H1 (cell line): Measurements from ENCODE around the gene TBX3. TPM values are rescaled to one million over a fixed set of nuclear protein-coding genes. Genes with fewer than 3 reads are reported as not detected.
A peak's percentile ranks its signal among the peaks of the same experiment; 100 is the strongest.

ENCODE experiments used
- CTCF ChIA-PET: fragments of 300-600 bp; sonication (Branson Sonifier 250); formaldehyde crosslinking; loops from one replicate; lab custom pipeline; 2021; ENCODE audit not compliant: partially characterized antibody; lab: Charles Lee
- POLR2A ChIA-PET: fragments of 300-600 bp; sonication (Branson Sonifier 250); formaldehyde crosslinking; loops from one replicate; lab custom pipeline; 2021; ENCODE audit warnings: inconsistent platforms; ENCODE audit not compliant: partially characterized antibody; lab: Charles Lee
- DNase-seq, 2 experiments: peaks; one replicate each; pipeline versions ENCODE4 v3.0.0 to v3.0.0-alpha.2; 2010 to 2022; ENCODE audit warnings: low spot score in 2 of 2, low read depth in 1 of 2, mixed read lengths in 1 of 2
- FAIRE-seq: peaks from 2 replicates; lab custom pipeline; 2011; peaks lifted over from hg19 to GRCh38; lab: Jason Lieb, UNC
- H2AFZ ChIP-seq: 2 replicates; pipeline ENCODE4 v1.8.1; 2012; ENCODE audit warnings: low read length, inconsistent platforms
- H2AK5ac ChIP-seq: 2 replicates; pipeline ENCODE4 v1.6.1; 2013; ENCODE audit warnings: low read depth, low read length
- H2BK120ac ChIP-seq: replicated peaks from 2 replicates; pipeline ENCODE3; 2013; ENCODE audit warnings: low read depth, low read length, inconsistent platforms
- H2BK12ac ChIP-seq: 2 replicates; pipeline ENCODE4 v1.6.1; 2013; ENCODE audit warnings: low read depth, low read length
- H2BK15ac ChIP-seq: 2 replicates; pipeline ENCODE4 v1.6.1; 2013; ENCODE audit warnings: low read length
- H2BK20ac ChIP-seq: 2 replicates; pipeline ENCODE4 v1.6.1; 2013; ENCODE audit warnings: low read length
- H2BK5ac ChIP-seq: 2 replicates; pipeline ENCODE4 v1.6.1; 2013; ENCODE audit warnings: low read depth, low read length
- H3K14ac ChIP-seq: 2 replicates; pipeline ENCODE4 v1.6.1; 2013; ENCODE audit warnings: inconsistent platforms; ENCODE audit not compliant: insufficient read length
- H3K18ac ChIP-seq: 2 replicates; pipeline ENCODE4 v1.6.1; 2013; ENCODE audit warnings: low read length; ENCODE audit errors: extremely low read depth
- H3K23ac ChIP-seq: 2 replicates; pipeline ENCODE4 v1.6.1; 2013; ENCODE audit warnings: inconsistent platforms; ENCODE audit not compliant: insufficient read length
- H3K23me2 ChIP-seq: 2 replicates; pipeline ENCODE4 v1.6.1; 2013; ENCODE audit warnings: low read depth, low read length
- H3K27ac ChIP-seq: 2 replicates; pipeline ENCODE4 v1.6.1; 2011; ENCODE audit warnings: low read depth, low read length, inconsistent platforms
- H3K27me3 ChIP-seq, 4 experiments: replicated peaks in 1 of 4; 1 replicate in 1 of 4; 2 replicates in 3 of 4; pipeline versions ENCODE4 v1.6.1 to v1.8.1; 2011 to 2013; ENCODE audit warnings: low read length in 3 of 4, mild to moderate bottlenecking in 3 of 4, inconsistent platforms in 2 of 4, mixed read lengths in 2 of 4, moderate library complexity in 1 of 4; ENCODE audit not compliant: control insufficient read depth in 3 of 4, insufficient read depth in 3 of 4; ENCODE audit errors: extremely low read depth in 1 of 4
- H3K36me3 ChIP-seq, 4 experiments: 2 replicates each; pipeline versions ENCODE4 v1.6.1 to v1.8.1; 2011 to 2013; ENCODE audit warnings: mild to moderate bottlenecking in 4 of 4, low read length in 3 of 4, moderate library complexity in 2 of 4, control low read depth in 1 of 4, inconsistent platforms in 1 of 4; ENCODE audit not compliant: insufficient read depth in 4 of 4, control insufficient read depth in 2 of 4
- H3K4ac ChIP-seq: replicated peaks from 2 replicates; pipeline ENCODE3; 2013; ENCODE audit warnings: low read length, low read depth, mixed read lengths, inconsistent platforms; ENCODE audit not compliant: insufficient read length
- H3K4me1 ChIP-seq, 4 experiments: replicated peaks in 1 of 4; 1 replicate in 1 of 4; 2 replicates in 3 of 4; pipeline versions ENCODE4 v1.6.1 to v1.8.1; 2011 to 2013; ENCODE audit warnings: low read length in 3 of 4, inconsistent platforms in 2 of 4, mixed read lengths in 1 of 4; ENCODE audit not compliant: insufficient read depth in 4 of 4, control insufficient read depth in 3 of 4
- H3K4me2 ChIP-seq, 2 experiments: 2 replicates each; pipeline versions ENCODE4 v1.6.1 to v1.8.1; 2011 to 2013; ENCODE audit warnings: low read depth in 2 of 2, low read length in 2 of 2, control low read depth in 1 of 2, inconsistent platforms in 1 of 2, mild to moderate bottlenecking in 1 of 2; ENCODE audit not compliant: insufficient read depth in 1 of 2
- H3K4me3 ChIP-seq, 4 experiments: fragments of 200-600, 300-600 bp in 1 of 4; sonication (generic), shearing (Covaris generic), sonication (Bioruptor Twin) in 1 of 4; 2 replicates each; pipeline versions ENCODE4 v1.5.1 to v1.8.1; 2011 to 2016; ENCODE audit warnings: low read length in 4 of 4, low read depth in 3 of 4, control low read depth in 2 of 4, inconsistent platforms in 2 of 4, mild to moderate bottlenecking in 2 of 4, mixed read lengths in 1 of 4, moderate library complexity in 1 of 4; ENCODE audit not compliant: insufficient read depth in 2 of 4; ENCODE audit errors: extremely low read depth in 1 of 4
- H3K56ac ChIP-seq: replicated peaks from 2 replicates; pipeline ENCODE3; 2013; ENCODE audit warnings: low read depth, mild to moderate bottlenecking, mixed read lengths, low read length, inconsistent platforms; ENCODE audit not compliant: insufficient read length
- H3K79me1 ChIP-seq: 2 replicates; pipeline ENCODE4 v1.6.1; 2013; ENCODE audit warnings: low read depth, low read length, control low read depth
- H3K79me2 ChIP-seq, 2 experiments: 2 replicates each; pipeline versions ENCODE4 v1.6.1 to v1.8.1; 2012 to 2013; ENCODE audit warnings: low read length in 2 of 2, mild to moderate bottlenecking in 2 of 2, inconsistent platforms in 1 of 2; ENCODE audit not compliant: insufficient read depth in 2 of 2, control insufficient read depth in 1 of 2
- H3K9ac ChIP-seq, 4 experiments: replicated peaks in 1 of 4; 1 replicate in 1 of 4; 2 replicates in 3 of 4; pipeline versions ENCODE4 v1.6.1 to v1.8.1; 2011 to 2013; ENCODE audit warnings: low read depth in 3 of 4, low read length in 3 of 4, control low read depth in 2 of 4, mild to moderate bottlenecking in 2 of 4, moderate library complexity in 2 of 4, inconsistent platforms in 1 of 4; ENCODE audit errors: extremely low read depth in 1 of 4
- H3K9me3 ChIP-seq, 2 experiments: 2 replicates each; pipeline versions ENCODE4 v1.6.1 to v1.8.1; 2012 to 2013; ENCODE audit warnings: mild to moderate bottlenecking in 2 of 2, moderate library complexity in 2 of 2, control low read depth in 1 of 2, inconsistent platforms in 1 of 2, low read depth in 1 of 2, low read length in 1 of 2, mixed read lengths in 1 of 2; ENCODE audit not compliant: insufficient read depth in 2 of 2
- H4K20me1 ChIP-seq, 2 experiments: replicated peaks in 1 of 2; 2 replicates each; pipeline versions ENCODE3 to v1.8.1; 2011 to 2013; ENCODE audit warnings: inconsistent platforms in 2 of 2, low read length in 2 of 2, mild to moderate bottlenecking in 1 of 2; ENCODE audit not compliant: insufficient read depth in 2 of 2, control insufficient read depth in 1 of 2
- H4K5ac ChIP-seq: 2 replicates; pipeline ENCODE4 v1.6.1; 2013; ENCODE audit warnings: low read length, low read depth, mixed read lengths, inconsistent platforms; ENCODE audit not compliant: insufficient read length
- H4K8ac ChIP-seq: 2 replicates; pipeline ENCODE4 v1.8.0; 2013; ENCODE audit warnings: mild to moderate bottlenecking, moderate library complexity, low read length, inconsistent platforms; ENCODE audit not compliant: insufficient read depth; ENCODE audit errors: extremely low read depth
- H4K91ac ChIP-seq: replicated peaks from 2 replicates; pipeline ENCODE3; 2013; ENCODE audit warnings: low read length, mixed read lengths, inconsistent platforms; ENCODE audit not compliant: insufficient read length
- CHD1 ChIP-seq: IDR thresholded peaks from 2 replicates; pipeline ENCODE4 v1.6.1; 2012; ENCODE audit warnings: low read depth, low read length, improper control_type of control experiment
- KDM1A ChIP-seq: fragments of 200-600, 300-600 bp; sonication (generic); IDR thresholded peaks from 2 replicates; pipeline ENCODE4 v1.7.1; 2016; ENCODE audit warnings: mild to moderate bottlenecking, low read length, borderline replicate concordance
- WGBS, 2 experiments: shearing (Covaris generic) in 1 of 2; methylation state at CpG; one replicate each; pipeline versions ENCODE4 v1.1.6 to v1.1.7; 2013 to 2015; ENCODE audit warnings: low lambda C conversion rate in 2 of 2, mixed read lengths in 2 of 2, inconsistent platforms in 1 of 2, low coverage in 1 of 2, missing lambda C conversion rate in 1 of 2; ENCODE audit not compliant: insufficient replicate concordance in 2 of 2, insufficient coverage in 1 of 2, insufficient read length in 1 of 2; ENCODE audit errors: extremely low coverage in 1 of 2, missing lambda C conversion rate in 1 of 2; 5-methylcytosine and 5-hydroxymethylcytosine counted together
- polyA plus RNA-seq, 7 experiments: library from polyadenylated mRNA; depleted of rRNA in 3 of 7; stranded (reverse) in 5 of 7; unstranded in 2 of 7; fragments of >200 nt in 5 of 7; fragments of 200-250 nt in 2 of 7; gene quantifications; 1 replicate in 5 of 7; 2 replicates in 1 of 7; 4 replicates in 1 of 7; pipeline versions ENCODE4 v1.2.1 to v1.2.3, GENCODE V29; 2011 to 2013; ENCODE audit warnings: missing spikeins in 2 of 7, mixed read lengths in 2 of 7
- total RNA-seq: library from RNA; stranded (reverse); fragmentation: NEBNext Ultra II Directional; extraction: Animal tissue kit (Norgen Biotek cat#: 25700); gene quantifications from 2 replicates; pipeline ENCODE4 v1.2.1, GENCODE V29; 2021

TBX3 gene
- total and polyA plus RNA-seq, 2 of the 8 experiments (the other 6 are each of a cell fraction or from before 2014, with no cell fraction given) = 0.09 to 1.0 TPM

- H3K4ac ChIP-seq = no peak overlapping the region
- WGBS, 2 experiments = 91% methylated on average over 9 of the region's 9 CpGs; no CpG with 5 or more reads in 1 of the 2 experiments
- no peak overlapping the region; the same call in 1 of the 2 replicates for H3K18ac ChIP-seq
- H2AFZ ChIP-seq = no peak overlapping the region
- H4K8ac ChIP-seq = no peak overlapping the region
- no peak overlapping the region for H4K5ac ChIP-seq
- H3K9ac ChIP-seq = no peak overlapping the region
- H2BK5ac ChIP-seq = no peak overlapping the region
- H2BK120ac ChIP-seq = no peak overlapping the region
- peaks cover 5 to 7% of the 10 kb centered on the region in 2 experiments; a peak in 2 of 4 replicates for H3K9me3 ChIP-seq
- H3K79me1 ChIP-seq = no peaks in the 10 kb centered on the region
- DNase-seq = no peak
- H3K27ac ChIP-seq = no peak overlapping the region
- no peak overlapping the region for H4K91ac ChIP-seq
- TF ChIP-seq CHD1 (no peak), KDM1A (0 out of 2 replicates have a peak, but pooled peaks have one; percentile 23)
- H3K79me2 ChIP-seq = no peaks in the 10 kb centered on the region
- ChIA-PET POLR2A (interaction anchor here (0.6 kb wide), 1 partner anchor 62 kb away, joined by 3 read pairs; no protein-coding TSS in a partner anchor), CTCF (interaction anchor here (0.6 to 0.8 kb wide), 3 partner anchors 126 to 1103 kb away, joined by 3 read pairs; no protein-coding TSS in a partner anchor)
- no peak overlapping the region for H2BK12ac ChIP-seq
- peaks cover 4 to 15% (median 6%) of the 10 kb centered on the region in 4 experiments; a peak in 6 of 7 replicates for H3K4me1 ChIP-seq
- FAIRE-seq = no peak
- H3K4me3 ChIP-seq = no peak overlapping the region
- H3K56ac ChIP-seq = no peak overlapping the region
- no peaks in the 10 kb centered on the region for H3K36me3 ChIP-seq
- H3K23ac ChIP-seq = no peak overlapping the region
- H3K14ac ChIP-seq = no peak overlapping the region
- no peak overlapping the region for H2AK5ac ChIP-seq
- H2BK20ac ChIP-seq = no peak overlapping the region
- H3K27me3 ChIP-seq = peaks cover 0 to 12% (median 6%) of the 10 kb centered on the region in 4 experiments; a peak in 4 of 7 replicates
- no peaks in the 10 kb centered on the region for H3K23me2 ChIP-seq
- H3K4me2 ChIP-seq = no peak overlapping the region
- no peaks in the 10 kb centered on the region for H4K20me1 ChIP-seq
- H2BK15ac ChIP-seq = no peak overlapping the region
These were observed 29.7 kb upstream of the TBX3 start for GRCh38 chr12:114713466-114714215.
